HG03520 (cell line): ENCODE results near the gene SMIM8.

Source experiments
- ATAC-seq: cut with Tn5 transposase; IDR thresholded peaks from one replicate; pipeline ENCODE4 v1.9.1; 2021; ENCODE audit warnings: mild to moderate bottlenecking, moderate library complexity; ENCODE audit not compliant: unreplicated experiment

SMIM8 gene

GRCh38 chr6:87333591-87334181, 11.3 kb downstream of the SMIM8 start:
- ATAC-seq, result no peak

GRCh38 chr6:87334683-87335082, 12.3 kb downstream of the SMIM8 start:
- no peak for ATAC-seq

GRCh38 chr6:87336367-87336766, 14.0 kb downstream of the SMIM8 start:
- ATAC-seq, result no peak

GRCh38 chr6:87340230-87340629, 17.8 kb downstream of the SMIM8 start:
- no peak for ATAC-seq

GRCh38 chr6:87341158-87341557, 18.8 kb downstream of the SMIM8 start:
- ATAC-seq, result no peak

GRCh38 chr6:87341899-87342298, 19.5 kb downstream of the SMIM8 start:
- peak; percentile 87 for ATAC-seq

GRCh38 chr6:87342829-87343228, 20.4 kb downstream of the SMIM8 start:
- ATAC-seq, result no peak

- ATAC-seq, result no peak
These were observed 22.3 kb downstream of the SMIM8 start, which contains the start of gene C6orf163 for GRCh38 chr6:87344731-87345130. TSS of gene C6orf163 (plus strand) at chr6:87344813. CDS start at chr6:87345100, 287 bp downstream.

GRCh38 chr6:87346700-87347099, 24.3 kb downstream of the SMIM8 start:
- no peak for ATAC-seq

- no peak for ATAC-seq
These were observed 27.5 kb downstream of the SMIM8 start for GRCh38 chr6:87349896-87350295.

GRCh38 chr6:87350516-87350915, 28.1 kb downstream of the SMIM8 start:
- ATAC-seq, result no peak

GRCh38 chr6:87351583-87351982, 29.2 kb downstream of the SMIM8 start:
- no peak for ATAC-seq

GRCh38 chr6:87356181-87356580, 33.8 kb downstream of the SMIM8 start:
- no peak for ATAC-seq

GRCh38 chr6:87357479-87358196, 35.2 kb downstream of the SMIM8 start:
- no peak for ATAC-seq

GRCh38 chr6:87364602-87365252, 42.3 kb downstream of the SMIM8 start:
- no peak for ATAC-seq

- no peak for ATAC-seq
These were observed 43.9 kb downstream of the SMIM8 start for GRCh38 chr6:87366072-87366827.

GRCh38 chr6:87366899-87367298, 44.5 kb downstream of the SMIM8 start:
- no peak for ATAC-seq

- no peak for ATAC-seq
These were observed 51.0 kb downstream of the SMIM8 start for GRCh38 chr6:87373377-87373776.

- no peak for ATAC-seq
These were observed 52.9 kb downstream of the SMIM8 start for GRCh38 chr6:87375315-87375714.

- no peak for ATAC-seq
These were observed 54.3 kb downstream of the SMIM8 start for GRCh38 chr6:87376643-87377042.

- ATAC-seq, result no peak
These were observed 56.6 kb downstream of the SMIM8 start for GRCh38 chr6:87378947-87379346.
